HCT116 (cell line): Measurements from ENCODE around the gene INTS4. TPM values are rescaled to one million over a fixed set of nuclear protein-coding genes. Genes with fewer than 3 reads are reported as not detected.
"Not testable (repeated sequence)": the region's sequence is repeated elsewhere in the genome, so short reads cannot be mapped to it uniquely, and the experiment has no call there.

Source experiments
- ATAC-seq: fragments of 200-7000 bp; cut with Tn5 transposase; 2 replicates; pipeline ENCODE4 v1.9.1; 2020; ENCODE audit warnings: mild to moderate bottlenecking, moderate library complexity
- BruUV-seq: library from RNA; stranded (reverse); fragments of 400-500 nt; replicated peaks from 2 replicates; lab custom pipeline; 2021; lab: Mats Ljungman, UMichigan
- CTCF ChIA-PET: fragments of 300-600 bp; sonication (Branson Sonifier 250); formaldehyde crosslinking; loops from one replicate; lab custom pipeline; 2021; ENCODE audit warnings: antibody characterized with exemption; lab: Charles Lee
- POLR2A ChIA-PET: fragments of 300-600, 350-600 bp; sonication (Branson Sonifier 250); formaldehyde crosslinking; loops from one replicate; lab custom pipeline; 2021; ENCODE audit warnings: antibody characterized with exemption; lab: Charles Lee
- RAD21 ChIA-PET, 2 experiments: fragments of 300-600 bp; sonication (Branson Sonifier 250); formaldehyde crosslinking; loops; one replicate each; lab custom pipeline; 2023; ENCODE audit warnings: low total read pairs in 2 of 2; ENCODE audit not compliant: uncharacterized antibody in 2 of 2, unreplicated experiment in 2 of 2, low non-redundant PET in 1 of 2; lab: Charles Lee
- DNase-seq: peaks from one replicate; pipeline ENCODE4 v3.0.0-alpha.2; 2010; ENCODE audit warnings: low read depth, low spot score
- H2AFZ ChIP-seq: fragments of 200-600 bp; shearing (Covaris generic), sonication (generic); 2 replicates; pipeline ENCODE4 v1.6.1; 2017; ENCODE audit warnings: low read depth, mixed run types, mixed read lengths, antibody characterized with exemption, low read length; ENCODE audit not compliant: poor library complexity, severe bottlenecking
- H3K27ac ChIP-seq: 2 replicates; pipeline ENCODE4 v1.5.1; 2012; ENCODE audit warnings: low read depth, low read length
- H3K27me3 ChIP-seq: fragments of 200-600 bp; sonication (generic); 2 replicates; pipeline ENCODE4 v1.6.1; 2016; ENCODE audit warnings: mixed run types, low read length, mixed read lengths; ENCODE audit not compliant: insufficient read depth
- H3K36me3 ChIP-seq, 2 experiments: fragments of 200-500 bp in 1 of 2; fragments of 200-600 bp in 1 of 2; sonication (Bioruptor generic) in 1 of 2; sonication (generic) in 1 of 2; 2 replicates each; pipeline versions ENCODE4 v1.5.1 to v1.6.1; 2014 to 2016; ENCODE audit warnings: low read length in 2 of 2, inconsistent platforms in 1 of 2, mixed read lengths in 1 of 2, mixed run types in 1 of 2; ENCODE audit not compliant: insufficient read depth in 2 of 2, control insufficient read depth in 1 of 2
- H3K4me1 ChIP-seq, 2 experiments: fragments of 200-600 bp in 1 of 2; sonication (generic) in 1 of 2; 2 replicates each; pipeline versions ENCODE4 v1.5.1 to v1.6.1; 2012 to 2017; ENCODE audit warnings: low read length in 2 of 2, inconsistent platforms in 1 of 2, mild to moderate bottlenecking in 1 of 2, mixed read lengths in 1 of 2, mixed run types in 1 of 2, moderate library complexity in 1 of 2; ENCODE audit not compliant: insufficient read depth in 2 of 2, control insufficient read depth in 1 of 2
- H3K4me2 ChIP-seq: fragments of 200-600 bp; sonication (generic); 2 replicates; pipeline ENCODE4 v1.6.1; 2017; ENCODE audit warnings: mixed run types, low read length, mixed read lengths
- H3K4me3 ChIP-seq, 2 experiments: fragments of 200-600 bp in 1 of 2; sonication (generic) in 1 of 2; replicated peaks in 1 of 2; 2 replicates each; pipeline ENCODE4 v1.5.1; 2011 to 2016; ENCODE audit warnings: low read length in 2 of 2, control low read depth in 1 of 2, low read depth in 1 of 2, mild to moderate bottlenecking in 1 of 2, mixed read lengths in 1 of 2, mixed run types in 1 of 2
- H3K79me2 ChIP-seq: fragments of 200-600 bp; sonication (generic); 2 replicates; pipeline ENCODE4 v1.6.1; 2017; ENCODE audit warnings: mild to moderate bottlenecking, mixed run types, low read length, moderate library complexity, mixed read lengths; ENCODE audit not compliant: insufficient read depth
- H3K9ac ChIP-seq: fragments of 200-600 bp; sonication (generic); 2 replicates; pipeline ENCODE4 v1.6.1; 2016; ENCODE audit warnings: low read length, mixed read lengths
- H3K9me2 ChIP-seq: fragments of 200-600 bp; sonication (generic), shearing (Covaris generic); 2 replicates; pipeline ENCODE4 v1.6.1; 2017; ENCODE audit warnings: mixed run types, mild to moderate bottlenecking, moderate library complexity; ENCODE audit not compliant: insufficient read depth
- H3K9me3 ChIP-seq, 2 experiments: fragments of 200-500 bp in 1 of 2; fragments of 200-600 bp in 1 of 2; sonication (Bioruptor generic) in 1 of 2; sonication (generic) in 1 of 2; 2 replicates each; pipeline ENCODE4 v1.6.1; 2014 to 2017; ENCODE audit warnings: low read length in 2 of 2, mixed read lengths in 2 of 2, inconsistent platforms in 1 of 2, low read depth in 1 of 2, mild to moderate bottlenecking in 1 of 2, mixed run types in 1 of 2, moderate library complexity in 1 of 2; ENCODE audit not compliant: control insufficient read depth in 1 of 2, insufficient read depth in 1 of 2
- H4K20me1 ChIP-seq: fragments of 200-600 bp; sonication (generic), shearing (Covaris generic); 2 replicates; pipeline ENCODE4 v1.6.1; 2017; ENCODE audit warnings: mixed run types, mild to moderate bottlenecking, moderate library complexity; ENCODE audit not compliant: insufficient read depth
- CBX3 ChIP-seq: IDR thresholded peaks from 2 replicates; pipeline ENCODE4 v1.6.1; 2012; ENCODE audit warnings: low read depth
- EZH2phosphoT487 ChIP-seq: fragments of 200-600 bp; IDR thresholded peaks from 2 replicates; pipeline ENCODE4 v1.6.1; 2018; ENCODE audit warnings: antibody characterized with exemption, borderline replicate concordance
- FOSL1 ChIP-seq: IDR thresholded peaks from 2 replicates; pipeline ENCODE4 v1.6.1; 2012; ENCODE audit warnings: low read depth
- JUND ChIP-seq: IDR thresholded peaks from 2 replicates; pipeline ENCODE4 v1.6.1; 2012
- SP1 ChIP-seq: IDR thresholded peaks from 2 replicates; pipeline ENCODE4 v1.6.1; 2012; ENCODE audit warnings: low read depth
- SRF ChIP-seq: IDR thresholded peaks from 2 replicates; pipeline ENCODE4 v1.6.1; 2012; ENCODE audit warnings: low read depth
- TCF7L2 ChIP-seq: IDR thresholded peaks from 2 replicates; pipeline ENCODE4 v1.7.0; 2011; ENCODE audit warnings: borderline replicate concordance, inconsistent platforms; ENCODE audit not compliant: insufficient read depth, insufficient read length; ENCODE audit errors: extremely low read depth
- intact Hi-C: fragments of 100-400 bp; cut with micrococcal nuclease; formaldehyde crosslinking; loops from 2 replicates; pipeline ENCODE4 v1.10.0; 2022
- total RNA-seq: library from RNA; stranded (reverse); gene quantifications from one replicate; pipeline ENCODE4 v1.2.1, GENCODE V29; 2021; ENCODE audit not compliant: unreplicated experiment
- TF ChIP-seq, protein P1 (sequence below): IDR thresholded peaks from 2 replicates; pipeline ENCODE4 v1.6.1; 2012
- TF ChIP-seq, protein P2 (sequence below): IDR thresholded peaks from 2 replicates; pipeline ENCODE4 v1.6.1; 2012

The INTS4 gene
- total RNA-seq, 1 experiment from 2014 or later: 41.0 TPM

GRCh38 chr11:78028423-78028822, 34.0 kb upstream of the INTS4 start:
- DNase-seq (peak; percentile 78), ATAC-seq (peak; percentile 75)
- H3K36me3 ChIP-seq, H2AFZ ChIP-seq, BruUV-seq, H3K9ac ChIP-seq, H3K79me2 ChIP-seq, H3K27me3 ChIP-seq, CTCF ChIA-PET, RAD21 ChIA-PET, intact Hi-C loops, H4K20me1 ChIP-seq, H3K9me3 ChIP-seq, H3K9me2 ChIP-seq: not testable (repeated sequence)
- Histone ChIP-seq H3K4me2 (peak overlapping the region; percentile 60), H3K4me3 (peak overlapping the region in 1 of 2 experiments; percentile 24; a peak in 2 of 4 replicates), H3K4me1 (peaks cover 46 to 53% of the 10 kb centered on the region in 2 experiments), H3K27ac (peak overlapping the region; percentile 4; the same call in 1 of the 2 replicates)
- TF ChIP-seq CBX3 (peak; percentile 88), JUND (peak; percentile 74), SP1 (peak; percentile 64; the same call in 1 of the 2 replicates), TCF7L2 (peak; percentile 79), FOSL1 (peak; percentile 79)
- TF ChIP-seq, protein P1, sequence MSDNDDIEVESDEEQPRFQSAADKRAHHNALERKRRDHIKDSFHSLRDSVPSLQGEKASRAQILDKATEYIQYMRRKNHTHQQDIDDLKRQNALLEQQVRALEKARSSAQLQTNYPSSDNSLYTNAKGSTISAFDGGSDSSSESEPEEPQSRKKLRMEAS: peak; percentile 46; the same call in 1 of the 2 replicates
- POLR2A ChIA-PET: interaction anchor here (0.9 kb wide), 1 partner anchor 8 kb away, joined by 3 read pairs; no protein-coding TSS in a partner anchor

- H3K9me2 ChIP-seq: no peaks in the 10 kb centered on the region
- no peak overlapping the region for H3K9ac ChIP-seq
- intact Hi-C loops: no loop called here
- CTCF ChIA-PET: no interaction called here
- DNase-seq: no peak
- peaks cover under 1% of the 10 kb centered on the region; the same call in 1 of the 2 replicates for H3K79me2 ChIP-seq
- no peaks in the 10 kb centered on the region for H3K27me3 ChIP-seq
- no peak overlapping the region for H2AFZ ChIP-seq
- TF ChIP-seq SRF (no peak), EZH2phosphoT487 (no peak), CBX3 (no peak)
- TF ChIP-seq, protein P1: no peak
- TF ChIP-seq, protein P2, sequence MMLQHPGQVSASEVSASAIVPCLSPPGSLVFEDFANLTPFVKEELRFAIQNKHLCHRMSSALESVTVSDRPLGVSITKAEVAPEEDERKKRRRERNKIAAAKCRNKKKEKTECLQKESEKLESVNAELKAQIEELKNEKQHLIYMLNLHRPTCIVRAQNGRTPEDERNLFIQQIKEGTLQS: no peak
- 0 out of 4 replicates have a peak overlapping the region, but pooled peaks of 1 of the 2 experiments have one; percentile 24 for H3K4me3 ChIP-seq
- POLR2A ChIA-PET: no interaction called here
- peak overlapping the region; percentile 60 for H3K4me2 ChIP-seq
- no peak for ATAC-seq
- H3K9me3 ChIP-seq: no peaks in the 10 kb centered on the region
- no peaks in the 10 kb centered on the region for H3K36me3 ChIP-seq
- peaks cover 46 to 56% of the 10 kb centered on the region in 2 experiments for H3K4me1 ChIP-seq
- no peak overlapping the region for H3K27ac ChIP-seq
- BruUV-seq: no TSS peak
- no peaks in the 10 kb centered on the region for H4K20me1 ChIP-seq
- RAD21 ChIA-PET: no interaction called here
These were observed 33.3 kb upstream of the INTS4 start for GRCh38 chr11:78027759-78028158.
